A549 (cell line): ENCODE measurements around the gene PKIG. TPM values are rescaled to one million over a fixed set of nuclear protein-coding genes. Genes with fewer than 3 reads are reported as not detected.

Source experiments
- ATAC-seq, 2 experiments: fragments of 200-7000 bp in 1 of 2; fragments of >200 bp in 1 of 2; cut with Nextera tagmentation in 1 of 2; cut with Tn5 transposase in 1 of 2; 3 replicates each; pipeline versions ENCODE4 v1.8.0 to v1.9.1; 2018 to 2020; ENCODE audit warnings: mild to moderate bottlenecking in 1 of 2, moderate library complexity in 1 of 2
- CTCF ChIA-PET: fragments of 300-600 bp; sonication (Branson Sonifier 250); formaldehyde crosslinking; extraction: SDS; loops from one replicate; lab custom pipeline; 2021; ENCODE audit warnings: antibody characterized with exemption, inconsistent platforms; lab: Yijun Ruan, JAX
- POLR2A ChIA-PET: fragments of 350-600 bp; formaldehyde crosslinking; extraction: SDS; loops from one replicate; lab custom pipeline; 2021; ENCODE audit warnings: antibody characterized with exemption, inconsistent platforms; lab: Yijun Ruan, JAX
- DNase-seq, 2 experiments: peaks; one replicate each; pipeline versions ENCODE4 v3.0.0 to v3.0.0-alpha.2; 2011 to 2016; ENCODE audit warnings: low read depth in 1 of 2, low spot score in 1 of 2
- FAIRE-seq: peaks from 2 replicates; lab custom pipeline; 2011; peaks lifted over from hg19 to GRCh38; lab: Jason Lieb, UNC
- H3K27ac ChIP-seq, 2 experiments: fragments of >200 bp; sonication (Bioruptor Twin); formaldehyde crosslinking; 3 replicates each; pipeline ENCODE4 v1.5.1; 2016 to 2017
- H3K4me1 ChIP-seq: fragments of >200 bp; sonication (Bioruptor Twin); formaldehyde crosslinking; 3 replicates; pipeline ENCODE4 v1.6.1; 2016
- H3K4me2 ChIP-seq: fragments of >200 bp; sonication (Bioruptor Twin); formaldehyde crosslinking; 3 replicates; pipeline ENCODE4 v1.6.1; 2016
- H3K4me3 ChIP-seq: fragments of >200 bp; sonication (Bioruptor Twin); formaldehyde crosslinking; 3 replicates; pipeline ENCODE4 v1.5.1; 2016
- H3K9me3 ChIP-seq: fragments of >200 bp; sonication (Bioruptor Twin); formaldehyde crosslinking; 3 replicates; pipeline ENCODE4 v1.6.1; 2016
- CTCF ChIP-seq: fragments of >200 bp; sonication (Bioruptor Twin); formaldehyde crosslinking; IDR thresholded peaks from 3 replicates; pipeline ENCODE4 v1.5.1; 2016
- EP300 ChIP-seq, 2 experiments: fragments of >200 bp; sonication (Bioruptor Twin); formaldehyde crosslinking; IDR thresholded peaks; 2 replicates in 1 of 2; 3 replicates in 1 of 2; pipeline ENCODE4 v1.6.1; 2016 to 2017
- ESRRA ChIP-seq: fragments of 150-350 bp; IDR thresholded peaks from 2 replicates; pipeline ENCODE4 v1.6.1; 2014; ENCODE audit warnings: mild to moderate bottlenecking, low read length, borderline replicate concordance
- FOSL2 ChIP-seq, 2 experiments: fragments of 450-650 bp in 1 of 2; fragments of >200 bp in 1 of 2; sonication (Bioruptor Twin) in 1 of 2; formaldehyde crosslinking; IDR thresholded peaks; 2 replicates each; pipeline versions ENCODE4 v1.5.0 to v1.6.1; 2016 to 2020; ENCODE audit warnings: mild to moderate bottlenecking in 1 of 2, moderate library complexity in 1 of 2
- FOXS1 ChIP-seq: fragments of 250-450 bp; sonication (Bioruptor Pico); IDR thresholded peaks from 2 replicates; pipeline ENCODE4 v1.5.0; 2020; ENCODE audit warnings: mild to moderate bottlenecking, moderate library complexity
- GATA3 ChIP-seq: IDR thresholded peaks from 2 replicates; pipeline ENCODE4 v1.6.1; 2012; ENCODE audit warnings: borderline replicate concordance
- HOXB13 ChIP-seq: fragments of 250-450 bp; sonication (Bioruptor Pico); IDR thresholded peaks from 2 replicates; pipeline ENCODE4 v1.5.0; 2020; ENCODE audit warnings: low read depth, mild to moderate bottlenecking, moderate library complexity
- HOXB5 ChIP-seq: fragments of 250-450 bp; sonication (Bioruptor Pico); IDR thresholded peaks from 2 replicates; pipeline ENCODE4 v1.5.0; 2020; ENCODE audit warnings: mild to moderate bottlenecking, moderate library complexity
- JUNB ChIP-seq: fragments of >200 bp; sonication (Bioruptor Twin); formaldehyde crosslinking; IDR thresholded peaks from 2 replicates; pipeline ENCODE4 v1.6.1; 2016
- KDM5A ChIP-seq: fragments of 200-600 bp; sonication (generic); IDR thresholded peaks from 2 replicates; pipeline ENCODE4 v1.6.1; 2016; ENCODE audit warnings: antibody characterized with exemption, mild to moderate bottlenecking
- NFE2L2 ChIP-seq: fragments of 150-350 bp; conservative IDR thresholded peaks from 2 replicates; pipeline ENCODE4 v1.6.1; 2014; ENCODE audit warnings: low read length
- NR3C1 ChIP-seq: fragments of >200 bp; sonication (Bioruptor Twin); formaldehyde crosslinking; IDR thresholded peaks from 3 replicates; pipeline ENCODE4 v1.6.1; 2017
- PHF8 ChIP-seq: fragments of 200-600 bp; sonication (generic); IDR thresholded peaks from 2 replicates; pipeline ENCODE4 v1.6.1; 2016; ENCODE audit warnings: low read depth, mild to moderate bottlenecking, antibody characterized with exemption, moderate library complexity, borderline replicate concordance
- RAD21 ChIP-seq, 2 experiments: fragments of >200 bp in 1 of 2; sonication (Bioruptor Twin) in 1 of 2; formaldehyde crosslinking in 1 of 2; IDR thresholded peaks in 1 of 2; conservative IDR thresholded peaks in 1 of 2; 2 replicates in 1 of 2; 3 replicates in 1 of 2; pipeline ENCODE4 v1.6.1; 2012 to 2018; ENCODE audit warnings: inconsistent platforms in 1 of 2
- RCOR1 ChIP-seq: fragments of 150-350 bp; IDR thresholded peaks from 2 replicates; pipeline ENCODE4 v1.6.1; 2014; ENCODE audit warnings: antibody characterized with exemption, low read length, low read depth
- SREBF2 ChIP-seq: fragments of 450-650 bp; IDR thresholded peaks from 2 replicates; pipeline ENCODE4 v1.6.1; 2014; ENCODE audit warnings: mild to moderate bottlenecking, moderate library complexity
- TP53 ChIP-seq: fragments of 250-450 bp; sonication (Bioruptor Pico); IDR thresholded peaks from 2 replicates; pipeline ENCODE4 v1.5.0; 2021; ENCODE audit warnings: mild to moderate bottlenecking, moderate library complexity
- ZSCAN20 ChIP-seq: fragments of 250-450 bp; sonication (Bioruptor Pico); IDR thresholded peaks from 2 replicates; pipeline ENCODE4 v1.8.0; 2022; ENCODE audit warnings: mild to moderate bottlenecking, moderate library complexity
- WGBS: methylation state at CpG from one replicate; pipeline ENCODE4 v1.1.6; 2017; ENCODE audit errors: missing lambda C conversion rate; 5-methylcytosine and 5-hydroxymethylcytosine counted together
- polyA plus RNA-seq, 4 experiments: library from polyadenylated mRNA; depleted of rRNA in 3 of 4; stranded (reverse); fragments of >200 nt; fragmentation: RNase III in 1 of 4; extraction: RNeasy Plus Mini Kit Qiagen cat#74134 plus additional on column Dnase treatment in 1 of 4; gene quantifications; 2 replicates in 3 of 4; 3 replicates in 1 of 4; pipeline ENCODE4 v1.2.3, GENCODE V29; 2011 to 2017
- TF ChIP-seq, protein P1 (sequence below): IDR thresholded peaks from 2 replicates; pipeline ENCODE4 v1.6.1; 2012

Gene PKIG
- polyA plus RNA-seq, 2 of the 4 experiments (the other 2 are of a cell fraction), result 24.0 to 31.1 TPM

DNA sequence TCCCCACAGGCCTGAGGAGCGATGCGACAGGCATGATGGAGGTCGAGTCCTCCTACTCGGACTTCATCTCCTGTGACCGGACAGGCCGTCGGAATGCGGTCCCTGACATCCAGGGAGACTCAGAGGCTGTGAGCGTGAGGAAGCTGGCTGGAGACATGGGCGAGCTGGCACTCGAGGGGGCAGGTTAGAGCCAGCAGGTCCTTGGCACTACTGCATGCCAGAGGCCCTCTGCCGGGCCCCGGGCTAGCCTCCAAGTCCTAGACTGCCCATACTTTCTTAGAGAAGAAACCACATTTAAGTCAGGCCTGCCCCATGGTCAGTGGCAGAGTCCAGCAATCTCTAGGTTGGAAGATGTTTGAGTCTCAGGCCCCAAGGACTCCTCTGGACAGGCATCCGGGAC lies 32.1 kb downstream of the PKIG start:
- FAIRE-seq, result no peak
- ChIA-PET CTCF (interaction anchor here (0.9 to 1.9 kb wide), 4 partner anchors 69 to 397 kb away, joined by 3 to 4 read pairs (median 4); partner anchors contain the start of gene TTPAL), POLR2A (no interaction called here)
- TF ChIP-seq RAD21 (conservative IDR thresholded peaks at IDR 0.05 in 1 of 2, IDR thresholded peaks at IDR 0.05 in 1 of 2) (no peak), FOXS1 (CRISPR knock-in tag) (no peak), FOSL2 (IDR thresholded peaks at IDR 0.05) (no peak), FOSL2 (CRISPR knock-in tag; IDR thresholded peaks at IDR 0.05) (no peak), KDM5A (no peak), JUNB (no peak), GATA3 (no peak), NR3C1 (no peak), TP53 (no peak)
- TF ChIP-seq, protein P1, sequence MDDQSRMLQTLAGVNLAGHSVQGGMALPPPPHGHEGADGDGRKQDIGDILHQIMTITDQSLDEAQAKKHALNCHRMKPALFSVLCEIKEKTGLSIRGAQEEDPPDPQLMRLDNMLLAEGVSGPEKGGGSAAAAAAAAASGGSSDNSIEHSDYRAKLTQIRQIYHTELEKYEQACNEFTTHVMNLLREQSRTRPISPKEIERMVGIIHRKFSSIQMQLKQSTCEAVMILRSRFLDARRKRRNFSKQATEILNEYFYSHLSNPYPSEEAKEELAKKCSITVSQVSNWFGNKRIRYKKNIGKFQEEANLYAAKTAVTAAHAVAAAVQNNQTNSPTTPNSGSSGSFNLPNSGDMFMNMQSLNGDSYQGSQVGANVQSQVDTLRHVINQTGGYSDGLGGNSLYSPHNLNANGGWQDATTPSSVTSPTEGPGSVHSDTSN, result no peak
- H3K27ac ChIP-seq, result no peak overlapping the region
- WGBS, result 92% methylated on average over 13 of the region's 14 CpGs
- no peak for ATAC-seq
- H3K9me3 ChIP-seq, result no peaks in the 10 kb centered on the region
- no peak overlapping the region for H3K4me3 ChIP-seq
- no peak overlapping the region for H3K4me2 ChIP-seq
- no peak for DNase-seq
- peaks cover 6% of the 10 kb centered on the region for H3K4me1 ChIP-seq

DNA sequence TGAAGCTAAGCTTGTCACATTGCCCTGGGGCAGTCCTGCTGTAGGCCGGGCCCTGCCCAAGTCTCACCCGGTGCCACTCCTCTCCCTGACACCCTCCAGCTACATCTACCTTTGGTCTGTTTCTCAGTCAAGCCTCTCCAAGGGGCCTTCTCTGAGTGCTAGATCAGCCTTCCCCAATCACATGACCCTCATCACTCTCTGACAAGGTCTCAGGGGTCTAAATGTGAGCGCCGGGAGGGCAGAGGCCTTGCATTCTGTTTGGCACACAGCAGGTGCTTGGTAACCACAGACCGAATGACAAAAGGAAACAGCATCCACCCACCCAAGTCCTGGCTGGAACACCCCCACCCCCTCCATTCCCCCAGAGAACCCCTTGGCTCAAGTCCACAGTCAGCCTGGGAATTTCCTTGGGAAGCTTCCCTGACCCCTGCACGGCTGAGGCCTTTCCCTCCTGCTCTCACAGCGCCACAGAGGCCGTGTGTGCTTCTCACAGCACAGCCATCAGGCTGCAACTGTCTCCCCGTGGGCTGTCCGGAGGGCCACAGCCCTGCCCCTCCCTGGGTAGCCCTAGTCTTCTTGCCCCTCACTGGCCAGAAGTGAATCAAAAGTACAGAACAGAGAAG lies 32.9 kb downstream of the PKIG start:
- DNase-seq (no peak), ATAC-seq (no peak), FAIRE-seq (no peak)
- ChIA-PET CTCF (interaction anchor here (0.6 to 1.9 kb wide), 6 partner anchors 68 to 398 kb away, joined by 3 to 4 read pairs (median 3); partner anchors contain the start of gene TTPAL), POLR2A (no interaction called here)
- H3K4me1 ChIP-seq, result 0 out of 3 replicates have a peak, but pooled peaks cover 2% of the 10 kb centered on the region
- H3K27ac ChIP-seq, result no peak overlapping the region
- TF ChIP-seq EP300 (IDR thresholded peaks at IDR 0.05) (no peak), PHF8 (no peak), HOXB5 (CRISPR knock-in tag) (no peak)
- H3K9me3 ChIP-seq, result no peaks in the 10 kb centered on the region
- no peak overlapping the region for H3K4me3 ChIP-seq
- 94% methylated on average over 10 of the region's 10 CpGs for WGBS
- H3K4me2 ChIP-seq, result no peak overlapping the region

GRCh38 chr20:44615876-44616603 lies 33.7 kb downstream of the PKIG start:
- FAIRE-seq, result no peak
- no peaks in the 10 kb centered on the region for H3K4me1 ChIP-seq
- POLR2A ChIA-PET, result no interaction called here
- no peaks in the 10 kb centered on the region for H3K9me3 ChIP-seq
- H3K27ac ChIP-seq, result no peak overlapping the region
- CTCF ChIA-PET, result interaction anchor here (0.6 to 2.2 kb wide), 3 partner anchors 67 to 227 kb away, joined by 3 to 9 read pairs (median 5); no protein-coding TSS in a partner anchor
- 88% methylated on average over 14 of the region's 14 CpGs for WGBS
- H3K4me3 ChIP-seq, result no peak overlapping the region
- TF ChIP-seq PHF8 (no peak), NFE2L2 (no peak), ESRRA (no peak), HOXB13 (CRISPR knock-in tag) (no peak), CTCF (no peak), ZSCAN20 (CRISPR knock-in tag) (no peak), SREBF2 (no peak), GATA3 (no peak), RCOR1 (no peak)
- TF ChIP-seq, protein P1, result no peak
- DNase-seq, result no peak
- H3K4me2 ChIP-seq, result no peak overlapping the region
- ATAC-seq, result peak in 1 of 2 experiments; percentile 40; a peak in 4 of 6 replicates
